Measurements from ENCODE around the gene STAT3.

DNA sequence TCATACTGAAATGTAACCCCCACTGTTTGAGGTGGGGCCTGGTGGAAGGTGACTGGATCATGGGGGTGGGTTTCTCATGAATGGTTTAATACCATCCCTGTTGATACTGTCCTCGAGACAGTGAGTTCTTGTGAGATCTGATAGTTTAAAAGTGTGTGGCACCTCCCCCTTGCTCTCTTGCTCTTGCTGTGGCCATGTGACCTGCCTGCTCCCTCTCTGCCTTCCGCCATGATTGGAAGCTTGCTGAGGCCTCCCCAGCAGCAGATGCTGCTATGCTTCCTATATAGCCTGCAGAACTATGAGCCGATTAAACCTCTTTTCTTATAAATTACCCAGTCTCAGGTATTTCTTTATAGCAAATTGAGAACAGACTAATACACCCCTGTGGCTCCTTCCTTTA lies 40.6 kb downstream of the STAT3 start:
- no peak for TF ChIP-seq CTBP1 (IDR thresholded peaks at IDR 0.05; ENCODE audit: borderline replicate concordance)
- no peak for TF ChIP-seq FOXM1 (IDR thresholded peaks at IDR 0.05; ENCODE audit: borderline replicate concordance)
- TF ChIP-seq ARNT (IDR thresholded peaks at IDR 0.05): no peak
- TF ChIP-seq NFRKB (IDR thresholded peaks at IDR 0.05): no peak
- no peak for TF ChIP-seq BHLHE40 (IDR thresholded peaks at IDR 0.05; ENCODE audit: borderline replicate concordance)
- TF ChIP-seq FOXK2 (IDR thresholded peaks at IDR 0.05): no peak
- TF ChIP-seq FOXA1 (IDR thresholded peaks at IDR 0.05): no peak

Measured in HEK293T (cell line).